Upper lobe of left lung (tissue), 6 donors: ENCODE data around the gene IAPP. TPM values are rescaled to one million over a fixed set of nuclear protein-coding genes. Genes with fewer than 3 reads are reported as not detected.
"Not testable (repeated sequence)": the region's sequence is repeated elsewhere in the genome, so short reads cannot be mapped to it uniquely, and the experiment has no call there.

Source experiments
- ATAC-seq, 2 donors: fragments of 200-7000 bp; cut with Tn5 transposase; one replicate each; pipeline ENCODE4 v1.9.1; 2022; ENCODE audit warnings: mild to moderate bottlenecking in 2 of 2, moderate library complexity in 2 of 2; ENCODE audit not compliant: low FRiP score in 2 of 2
- DNase-seq, 2 donors: peaks; one replicate each; pipeline ENCODE4 v3.0.0-alpha.2; 2019 to 2020
- H3K27ac ChIP-seq, 4 donors: fragments of 200-600 bp; sonication (generic); one replicate each; pipeline ENCODE4 v1.5.1; 2016 to 2019
- H3K27me3 ChIP-seq, 4 donors: fragments of 200-600 bp; sonication (generic); one replicate each; pipeline ENCODE4 v1.5.1; 2017 to 2019
- H3K36me3 ChIP-seq, 4 donors: fragments of 200-600 bp; sonication (generic); one replicate each; pipeline ENCODE4 v1.5.1; 2016 to 2019
- H3K4me1 ChIP-seq, 4 donors: fragments of 200-600 bp; sonication (generic); one replicate each; pipeline ENCODE4 v1.5.1; 2018 to 2019
- H3K4me3 ChIP-seq, 4 donors: fragments of 200-600 bp; sonication (generic); one replicate each; pipeline ENCODE4 v1.5.1; 2017 to 2019; ENCODE audit warnings: mild to moderate bottlenecking in 2 of 4, moderate library complexity in 1 of 4
- H3K9me3 ChIP-seq, 4 donors: fragments of 200-600 bp; sonication (generic); one replicate each; pipeline ENCODE4 v1.5.1; 2018 to 2019
- CTCF ChIP-seq, 6 experiments: fragments of 450-650 bp in 4 of 6; fragments of 200-600 bp in 2 of 6; sonication (generic) in 2 of 6; IDR thresholded peaks; one replicate each; pipeline ENCODE4 v1.5.1; 2016 to 2019; ENCODE audit warnings: antibody characterized with exemption in 6 of 6
- EP300 ChIP-seq, 4 donors: sonication (generic); formaldehyde crosslinking; IDR thresholded peaks; one replicate each; pipeline ENCODE4 v1.5.1; 2017; ENCODE audit warnings: antibody characterized with exemption in 4 of 4, control low read depth in 2 of 4
- POLR2A ChIP-seq, 4 donors: fragments of 450-650 bp; IDR thresholded peaks; one replicate each; pipeline ENCODE4 v1.5.1; 2016 to 2017; ENCODE audit warnings: antibody characterized with exemption in 4 of 4, mild to moderate bottlenecking in 2 of 4
- POLR2AphosphoS5 ChIP-seq, 2 donors: sonication (generic); formaldehyde crosslinking; IDR thresholded peaks; one replicate each; pipeline ENCODE4 v1.5.1; 2017; ENCODE audit warnings: antibody characterized with exemption in 2 of 2
- WGBS, 2 donors: methylation state at CpG; one replicate each; pipeline ENCODE4 v1.1.5; 2017 to 2018; 5-methylcytosine and 5-hydroxymethylcytosine counted together
- total RNA-seq, 6 donors: library from RNA; depleted of rRNA in 4 of 6; stranded (reverse); fragments of >200 nt in 4 of 6; gene quantifications; one replicate each; pipeline versions ENCODE4 v1.1.0 to v1.2.1, GENCODE V29; 2016 to 2021
- donor health status: DM: no; HTN: no; CAD: no; lungs with moderate emphysema.
- donor health status: DM: no; HTN: yes; CAD: no; lungs with severe emphysema.

IAPP gene
- total RNA-seq, 6 donors from 2014 or later, result not detected

GRCh38 chr12:21353948-21354347 lies 18.8 kb upstream of the IAPP start:
- ATAC-seq, result no peak
- H3K4me1 ChIP-seq, result no peaks in the 10 kb centered on the region

GRCh38 chr12:21354641-21355040 lies 18.1 kb upstream of the IAPP start:
- Histone ChIP-seq H3K36me3 (no peaks in the 10 kb centered on the region), H3K9me3 (no peaks in the 10 kb centered on the region), H3K27ac (no peak overlapping the region), H3K4me1 (no peaks in the 10 kb centered on the region), H3K4me3 (no peak overlapping the region), H3K27me3 (no peaks in the 10 kb centered on the region)
- TF ChIP-seq CTCF (IDR thresholded peaks at IDR 0.05) (no peak), POLR2A (IDR thresholded peaks at IDR 0.05) (no peak), POLR2AphosphoS5 (IDR thresholded peaks at IDR 0.05) (no peak), EP300 (IDR thresholded peaks at IDR 0.05) (no peak)
- 32 to 78% methylated on average over 1 of the region's 1 CpG for WGBS, 2 donors
- ATAC-seq, result no peak
- no peak for DNase-seq

More at GRCh38 chr12:21353948-21354347, 18.8 kb upstream of the IAPP start:
- H3K27me3 ChIP-seq, result no peaks in the 10 kb centered on the region
- TF ChIP-seq POLR2A (IDR thresholded peaks at IDR 0.05) (no peak), EP300 (IDR thresholded peaks at IDR 0.05) (no peak), POLR2AphosphoS5 (IDR thresholded peaks at IDR 0.05) (no peak), CTCF (IDR thresholded peaks at IDR 0.05) (no peak)
- no peak for DNase-seq
- H3K4me3 ChIP-seq, result no peak overlapping the region
- no peaks in the 10 kb centered on the region for H3K36me3 ChIP-seq
- 63 to 83% methylated on average over 4 of the region's 4 CpGs for WGBS, 2 donors
- no peak overlapping the region for H3K27ac ChIP-seq
- no peaks in the 10 kb centered on the region for H3K9me3 ChIP-seq

- not testable (repeated sequence) for H3K36me3 ChIP-seq, H3K4me3 ChIP-seq, H3K27me3 ChIP-seq, H3K4me1 ChIP-seq, H3K9me3 ChIP-seq, ATAC-seq, H3K27ac ChIP-seq
- DNase-seq, result peak in 1 of 2 donors; percentile 22
- WGBS, 2 donors, result 86% methylated on average over 9 to 10 of the region's 10 CpGs
Observed at GRCh38 chr12:21360632-21361031, 12.1 kb upstream of the IAPP start.

GRCh38 chr12:21369141-21369980 lies 3.3 kb upstream of the IAPP start:
- TF ChIP-seq POLR2AphosphoS5 (IDR thresholded peaks at IDR 0.05), result no peak
- no peak for TF ChIP-seq POLR2A (IDR thresholded peaks at IDR 0.05)
- TF ChIP-seq CTCF (IDR thresholded peaks at IDR 0.05), result no peak
- no peak for TF ChIP-seq EP300 (IDR thresholded peaks at IDR 0.05)
- WGBS, 2 donors, result 44 to 47% methylated on average over 4 of the region's 4 CpGs
- Histone ChIP-seq H3K36me3 (no peaks in the 10 kb centered on the region), H3K27me3 (no peaks in the 10 kb centered on the region), H3K4me3 (no peak overlapping the region), H3K27ac (no peak overlapping the region), H3K4me1 (no peaks in the 10 kb centered on the region), H3K9me3 (no peaks in the 10 kb centered on the region)
- DNase-seq (no peak), ATAC-seq (no peak)

- ATAC-seq (no peak), DNase-seq (no peak)
- H3K36me3 ChIP-seq, result no peaks in the 10 kb centered on the region
- H3K4me1 ChIP-seq, result no peaks in the 10 kb centered on the region
- H3K4me3 ChIP-seq, result no peak overlapping the region
- H3K9me3 ChIP-seq, result no peaks in the 10 kb centered on the region
- no peaks in the 10 kb centered on the region for H3K27me3 ChIP-seq
- WGBS, 2 donors, result 86% methylated on average over 7 of the region's 7 CpGs
- TF ChIP-seq POLR2A (IDR thresholded peaks at IDR 0.05) (no peak), CTCF (IDR thresholded peaks at IDR 0.05) (no peak), POLR2AphosphoS5 (IDR thresholded peaks at IDR 0.05) (no peak), EP300 (IDR thresholded peaks at IDR 0.05) (no peak)
- no peak overlapping the region for H3K27ac ChIP-seq
Observed at GRCh38 chr12:21370845-21371449, 1.8 kb upstream of the IAPP start.
